WTC11 (cell line): ENCODE data around the gene HK2.

Source experiments
- ELF4 ChIP-seq: sonication (generic); formaldehyde crosslinking; IDR thresholded peaks from 2 replicates; pipeline ENCODE4 v1.8.1; 2022; ENCODE audit warnings: low read depth, mild to moderate bottlenecking, moderate library complexity, missing genetic modification reagents
- FOXK1 ChIP-seq: sonication (generic); formaldehyde crosslinking; IDR thresholded peaks from 2 replicates; pipeline ENCODE4 v1.8.0; 2022; ENCODE audit warnings: mild to moderate bottlenecking, moderate library complexity, missing genetic modification reagents
- JUN ChIP-seq: sonication (generic); formaldehyde crosslinking; IDR thresholded peaks from 2 replicates; pipeline ENCODE4 v1.8.0; 2023; ENCODE audit warnings: mild to moderate bottlenecking, missing genetic modification reagents
- USF2 ChIP-seq: sonication (generic); formaldehyde crosslinking; IDR thresholded peaks from 2 replicates; pipeline ENCODE4 v1.8.1; 2023; ENCODE audit warnings: mild to moderate bottlenecking, missing genetic modification reagents, moderate library complexity
- ZNF532 ChIP-seq: fragments of 250-450 bp; sonication (Bioruptor Pico); IDR thresholded peaks from 2 replicates; pipeline ENCODE4 v1.9.0; 2021; ENCODE audit warnings: mild to moderate bottlenecking, borderline replicate concordance
- TF ChIP-seq, protein P1 (sequence below): fragments of 200-600 bp; IDR thresholded peaks from 2 replicates; pipeline ENCODE4 v1.8.0; 2022; ENCODE audit warnings: antibody characterized with exemption

DNA sequence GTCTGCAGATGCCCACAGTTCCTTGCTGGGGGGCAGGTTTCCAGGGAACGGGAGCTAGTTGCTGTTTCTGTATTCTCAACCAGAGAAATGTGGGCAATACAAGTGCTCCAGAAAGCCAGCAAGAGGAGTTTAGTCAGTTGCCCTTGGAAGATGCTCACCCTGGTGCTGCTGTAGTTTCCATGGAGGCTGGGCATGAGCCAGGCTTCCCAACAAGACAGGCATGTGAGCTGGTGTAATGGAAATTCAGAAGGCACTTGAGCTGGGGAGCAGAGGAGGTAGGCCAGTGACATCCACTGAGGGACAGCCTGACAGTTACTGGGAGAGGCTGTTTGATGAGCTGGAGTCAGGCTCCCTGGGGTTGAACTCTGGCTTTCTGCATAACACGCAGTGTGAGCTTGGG lies 7.7 kb downstream of the HK2 start:
- TF ChIP-seq, protein P1, sequence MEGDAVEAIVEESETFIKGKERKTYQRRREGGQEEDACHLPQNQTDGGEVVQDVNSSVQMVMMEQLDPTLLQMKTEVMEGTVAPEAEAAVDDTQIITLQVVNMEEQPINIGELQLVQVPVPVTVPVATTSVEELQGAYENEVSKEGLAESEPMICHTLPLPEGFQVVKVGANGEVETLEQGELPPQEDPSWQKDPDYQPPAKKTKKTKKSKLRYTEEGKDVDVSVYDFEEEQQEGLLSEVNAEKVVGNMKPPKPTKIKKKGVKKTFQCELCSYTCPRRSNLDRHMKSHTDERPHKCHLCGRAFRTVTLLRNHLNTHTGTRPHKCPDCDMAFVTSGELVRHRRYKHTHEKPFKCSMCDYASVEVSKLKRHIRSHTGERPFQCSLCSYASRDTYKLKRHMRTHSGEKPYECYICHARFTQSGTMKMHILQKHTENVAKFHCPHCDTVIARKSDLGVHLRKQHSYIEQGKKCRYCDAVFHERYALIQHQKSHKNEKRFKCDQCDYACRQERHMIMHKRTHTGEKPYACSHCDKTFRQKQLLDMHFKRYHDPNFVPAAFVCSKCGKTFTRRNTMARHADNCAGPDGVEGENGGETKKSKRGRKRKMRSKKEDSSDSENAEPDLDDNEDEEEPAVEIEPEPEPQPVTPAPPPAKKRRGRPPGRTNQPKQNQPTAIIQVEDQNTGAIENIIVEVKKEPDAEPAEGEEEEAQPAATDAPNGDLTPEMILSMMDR, result no peak
- TF ChIP-seq USF2, result no peak
- TF ChIP-seq FOXK1 (CRISPR knock-in tag), result no peak
- TF ChIP-seq ZNF532 (CRISPR knock-in tag), result no peak
- no peak for TF ChIP-seq JUN
- TF ChIP-seq ELF4 (CRISPR knock-in tag), result no peak
